ENCODE results near the gene FCF1. TPM values are rescaled to one million over a fixed set of nuclear protein-coding genes. Genes with fewer than 3 reads are reported as not detected.

Gene FCF1
- polyA plus RNA-seq = 10 to 100 TPM; 11.6 to 34.0 (median 26.8) TPM

DNA sequence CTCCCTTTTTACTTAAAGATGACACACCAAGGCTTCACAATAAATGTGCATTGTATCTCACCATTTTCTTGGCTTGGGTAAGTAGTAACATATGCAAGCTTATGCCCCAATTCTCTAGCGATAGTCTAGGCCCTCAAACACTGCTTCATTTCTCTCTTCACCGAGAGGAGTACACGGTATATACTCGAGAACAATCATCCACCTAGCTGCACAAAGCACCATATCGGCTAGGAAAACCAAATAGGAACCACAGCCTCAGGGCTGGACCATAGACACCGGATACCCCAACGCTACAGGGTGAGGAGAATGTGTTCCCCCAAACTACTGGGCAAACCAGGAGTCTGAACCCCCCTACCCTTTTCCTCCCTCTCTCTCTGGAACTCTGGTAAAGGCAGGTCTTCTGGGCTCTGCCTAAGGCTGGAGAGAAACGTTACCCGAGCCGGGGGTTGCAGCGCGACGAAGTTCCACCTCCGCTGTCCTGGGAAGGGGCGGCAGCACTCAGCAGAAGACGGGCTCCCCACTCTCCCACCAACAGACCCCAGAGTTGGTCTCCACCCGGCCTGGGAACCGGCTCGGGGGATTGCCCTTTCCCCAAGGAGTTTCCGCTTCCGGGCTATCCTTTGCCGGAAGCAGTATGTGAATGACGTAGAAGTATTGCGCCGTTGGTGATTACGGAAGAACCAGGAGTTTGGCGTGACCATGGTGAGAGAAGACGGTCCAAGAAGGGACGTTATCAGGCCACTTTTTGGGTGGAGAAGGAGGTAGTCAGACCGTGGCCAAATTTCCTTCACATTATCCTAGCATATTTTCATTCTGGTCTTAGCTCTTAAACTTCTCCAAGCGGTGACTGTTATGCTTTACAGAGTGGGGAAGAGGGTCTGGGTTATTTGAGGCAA, at the start of gene FCF1, which contains the start of gene AREL1:
Gene FCF1 (plus strand): TSS at position 646 of the 896 bp plus-strand sequence. CDS start 54 bp downstream, at position 700.
Gene AREL1 (minus strand): TSS at position 582 of the 896 bp plus-strand sequence. CDS start 27,465 bp downstream, outside the sequence.
- WGBS, 3 donors = 0 to 1% (median 0%) methylated on average over 31 of the region's 31 CpGs

GRCh38 chr14:74663884-74664283, 49.1 kb upstream of the FCF1 start:
- WGBS, 3 donors = 86 to 90% (median 87%) methylated on average over 7 of the region's 7 CpGs
- H3K27ac ChIP-seq (ENCODE audit: low read depth, low read length) = no peak overlapping the region

More for the DNA sequence above, at the start of gene FCF1, which contains the start of gene AREL1:
- H3K27ac ChIP-seq (ENCODE audit: low read depth, low read length) = peak within 1 kb of the TSS; percentile 49

DNA sequence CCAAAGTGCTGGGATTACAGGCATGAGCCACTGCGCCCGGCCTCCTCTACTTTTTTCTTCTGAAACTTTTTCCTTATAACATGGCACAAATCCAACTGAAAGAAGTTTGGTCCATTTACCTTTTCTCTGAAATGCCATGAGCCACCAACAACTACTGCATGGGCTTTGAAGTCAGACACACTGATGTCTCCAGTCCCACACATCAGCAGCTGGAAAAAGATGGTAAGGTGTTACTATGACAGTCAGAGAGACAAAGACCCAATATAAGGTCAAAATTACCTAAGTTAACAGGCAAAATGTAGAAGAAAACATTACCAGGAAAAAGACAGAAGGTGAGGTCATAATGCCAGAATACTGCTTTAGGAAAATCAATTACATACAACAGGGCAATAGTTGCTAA, 48.2 kb upstream of the FCF1 start:
- no peak overlapping the region for H3K27ac ChIP-seq (ENCODE audit: low read depth, low read length)
- WGBS, 3 donors = 94 to 98% (median 97%) methylated on average over 2 of the region's 2 CpGs

- no peak overlapping the region for H3K27ac ChIP-seq (ENCODE audit: low read depth, low read length)
- WGBS, 3 donors = 78 to 90% (median 79%) methylated on average over 1 of the region's 1 CpG
Measured at GRCh38 chr14:74667758-74668157, 45.2 kb upstream of the FCF1 start.

- no peak overlapping the region for H3K27ac ChIP-seq (ENCODE audit: low read depth, low read length)
- 92 to 96% (median 96%) methylated on average over 1 of the region's 1 CpG for WGBS, 3 donors
Measured at GRCh38 chr14:74669256-74669655, 43.7 kb upstream of the FCF1 start.

GRCh38 chr14:74669846-74670245, 43.1 kb upstream of the FCF1 start:
- H3K27ac ChIP-seq (ENCODE audit: low read depth, low read length) = no peak overlapping the region
- WGBS, 3 donors = 95 to 98% (median 98%) methylated on average over 10 of the region's 10 CpGs

DNA sequence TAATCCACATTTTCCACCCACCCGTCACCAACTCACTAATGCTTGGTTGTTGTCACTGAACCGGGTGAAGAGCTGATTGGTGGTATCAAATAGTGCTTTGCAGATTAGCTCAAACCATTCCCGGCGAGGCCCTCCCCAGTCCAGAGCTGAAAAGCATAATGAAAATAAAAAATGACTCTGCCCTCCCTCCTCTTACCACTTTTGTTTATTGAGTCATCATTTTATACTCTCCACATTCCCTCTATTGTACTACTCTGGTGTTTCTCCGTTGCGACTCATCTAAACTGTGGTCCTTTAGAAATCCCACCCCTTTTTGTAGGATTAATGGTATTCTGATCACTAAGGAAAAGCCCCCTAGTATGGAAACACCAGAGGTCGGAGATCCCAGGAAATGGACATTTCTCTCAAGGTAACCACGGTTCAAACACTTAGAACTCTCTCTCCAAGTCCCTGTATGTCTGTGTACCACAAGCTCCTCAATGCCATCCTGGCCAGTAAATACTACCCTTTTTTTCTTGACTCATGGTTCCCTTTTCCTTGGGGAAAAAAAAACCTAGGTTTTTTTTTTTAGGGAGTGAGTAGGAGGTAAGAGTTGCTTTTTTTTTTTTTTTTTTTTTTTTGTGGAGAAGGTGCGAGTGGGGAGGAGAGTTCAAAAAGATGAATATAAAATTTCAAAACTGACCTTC, 42.1 kb upstream of the FCF1 start:
- H3K27ac ChIP-seq (ENCODE audit: low read depth, low read length) = no peak overlapping the region
- 88 to 91% (median 89%) methylated on average over 9 of the region's 9 CpGs for WGBS, 3 donors

DNA sequence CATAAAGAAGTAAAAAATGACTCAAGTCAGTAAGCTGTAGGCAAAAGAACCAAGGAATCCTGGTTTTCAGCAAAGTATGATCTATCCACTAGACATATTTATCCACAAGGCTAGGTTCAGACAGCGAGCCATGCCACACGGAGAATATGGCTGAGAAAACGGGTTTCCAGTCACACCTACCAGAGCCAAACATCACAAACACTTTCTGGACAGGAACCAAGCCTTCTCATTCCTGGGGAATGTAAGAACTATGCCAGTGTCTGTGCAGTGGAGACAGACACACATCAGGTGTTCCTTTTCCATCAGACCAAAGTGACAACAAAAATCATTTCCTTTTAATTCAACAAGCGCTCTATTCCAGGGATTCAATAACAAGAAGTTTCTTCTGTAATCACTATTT, 41.2 kb upstream of the FCF1 start:
- no peak overlapping the region for H3K27ac ChIP-seq (ENCODE audit: low read depth, low read length)
- 78 to 90% (median 85%) methylated on average over 4 of the region's 4 CpGs for WGBS, 3 donors

DNA sequence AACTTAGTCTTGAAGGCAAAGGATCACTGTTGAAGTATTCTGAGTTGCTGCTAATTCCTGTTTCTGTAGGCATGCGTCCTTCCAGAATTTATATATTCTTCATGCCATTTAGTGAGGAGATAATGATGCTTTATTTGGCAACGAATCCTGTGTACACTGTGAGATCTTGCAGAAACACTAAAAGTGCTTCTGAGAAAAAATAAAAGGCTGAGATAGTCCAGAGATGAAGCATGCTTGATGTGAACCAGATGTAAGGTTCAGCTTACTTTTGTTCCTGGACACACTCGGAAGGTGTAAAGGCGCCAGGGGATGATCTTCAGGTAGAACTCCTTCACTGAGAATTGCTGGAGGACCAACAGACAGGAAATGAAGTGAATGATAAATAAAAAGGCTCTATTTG, 39.2 kb upstream of the FCF1 start:
- WGBS, 3 donors = 86 to 91% (median 87%) methylated on average over 4 of the region's 4 CpGs
- no peak overlapping the region for H3K27ac ChIP-seq (ENCODE audit: low read depth, low read length)

DNA sequence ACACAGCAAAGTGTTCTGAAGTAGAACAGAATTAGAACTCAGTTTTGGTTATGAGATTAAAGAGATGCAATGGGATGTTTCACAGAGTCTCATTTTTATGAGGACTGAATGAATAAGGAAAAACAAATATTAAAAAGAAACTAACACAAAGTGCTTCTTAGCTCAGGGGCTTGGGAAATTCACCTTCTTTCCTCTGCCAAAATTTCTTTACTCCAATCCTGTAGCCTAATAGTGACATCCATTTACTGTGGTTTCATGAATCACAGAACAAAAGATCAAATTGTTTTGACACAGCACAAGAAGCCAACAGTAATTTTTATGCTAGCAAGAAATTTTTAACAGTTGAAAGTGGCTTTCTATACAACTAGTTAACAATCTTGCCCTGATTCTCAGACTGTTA, 37.7 kb upstream of the FCF1 start:
- no peak overlapping the region for H3K27ac ChIP-seq (ENCODE audit: low read depth, low read length)

DNA sequence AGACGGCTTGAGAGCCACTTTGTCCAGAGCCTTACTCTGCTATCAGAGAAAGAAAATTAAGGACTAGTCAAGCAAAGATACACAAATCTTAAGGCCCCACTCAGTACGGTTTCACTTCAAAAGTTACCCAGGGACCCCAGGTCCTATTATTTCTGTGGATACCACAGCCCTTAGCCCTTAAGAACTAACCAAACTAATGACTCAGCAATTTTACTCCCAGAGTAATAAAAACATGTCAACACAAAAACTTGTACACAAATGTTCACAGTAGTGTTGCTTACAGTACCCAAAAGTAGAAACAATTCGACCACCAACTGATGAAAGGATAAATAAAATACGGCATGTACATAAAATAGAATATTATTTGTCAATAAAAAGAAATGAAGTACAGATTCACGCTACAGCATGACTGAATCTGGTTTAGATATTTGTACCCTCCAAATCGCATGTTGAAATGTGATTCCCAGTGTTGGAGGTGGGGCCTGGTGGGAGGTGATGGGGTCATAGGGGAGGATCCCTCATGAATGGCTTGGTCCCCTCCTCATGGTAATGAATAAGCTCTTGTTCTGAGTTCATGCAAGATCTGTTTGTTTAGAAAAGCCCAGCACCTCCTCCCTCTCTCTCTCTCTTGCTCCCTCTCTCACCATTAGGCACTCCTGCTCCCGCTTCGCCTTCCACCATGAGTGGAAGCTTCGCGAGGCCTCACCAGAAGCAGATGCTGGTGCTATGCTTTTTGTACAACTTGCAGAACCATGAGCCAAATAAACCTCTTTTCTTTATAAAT, 30.6 kb upstream of the FCF1 start:
- 93 to 95% (median 95%) methylated on average over 10 of the region's 10 CpGs for WGBS, 3 donors
- no peak overlapping the region for H3K27ac ChIP-seq (ENCODE audit: low read depth, low read length)

DNA sequence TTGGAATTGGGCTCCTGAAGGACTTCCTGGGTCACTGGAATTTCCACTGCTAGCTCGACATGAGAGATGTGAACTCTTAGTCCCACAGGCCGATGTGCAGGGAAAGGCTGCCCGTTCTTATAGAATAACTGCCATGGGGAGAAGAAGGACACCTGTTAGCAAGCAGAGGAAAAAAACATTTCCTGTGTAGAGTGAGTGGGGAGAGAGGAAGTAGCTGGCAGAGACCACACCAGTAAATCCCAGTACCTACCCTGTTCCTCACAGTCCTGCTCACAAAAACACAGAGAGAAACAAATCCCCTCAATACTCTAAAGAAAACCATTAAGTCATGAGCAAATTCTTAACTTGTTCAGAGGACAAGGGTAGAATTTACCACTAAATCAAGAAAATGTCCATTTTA, 29.5 kb upstream of the FCF1 start:
- 32 to 63% (median 36%) methylated on average over 3 of the region's 3 CpGs for WGBS, 3 donors
- H3K27ac ChIP-seq (ENCODE audit: low read depth, low read length) = no peak overlapping the region

DNA sequence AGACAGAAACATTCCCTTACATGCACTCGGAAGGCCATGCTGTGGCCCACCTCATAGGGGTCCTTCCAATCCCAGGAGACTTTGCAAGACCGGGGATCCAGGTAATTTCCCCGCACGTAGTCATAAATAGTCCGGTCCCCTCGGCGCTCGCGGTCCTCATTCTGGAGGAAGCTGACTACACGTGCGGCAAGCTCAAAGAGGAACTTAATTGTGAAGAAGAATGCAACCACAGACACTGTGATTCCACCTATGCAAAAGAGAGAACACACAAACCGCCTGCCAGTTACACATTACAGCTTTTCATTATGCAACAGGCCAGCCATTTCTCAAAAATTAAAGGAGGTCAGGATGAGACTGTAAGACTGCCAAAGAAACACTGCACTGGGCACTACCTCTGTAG, 28.5 kb upstream of the FCF1 start:
- no peak overlapping the region for H3K27ac ChIP-seq (ENCODE audit: low read depth, low read length)
- WGBS, 3 donors = 55 to 81% (median 69%) methylated on average over 12 of the region's 12 CpGs

DNA sequence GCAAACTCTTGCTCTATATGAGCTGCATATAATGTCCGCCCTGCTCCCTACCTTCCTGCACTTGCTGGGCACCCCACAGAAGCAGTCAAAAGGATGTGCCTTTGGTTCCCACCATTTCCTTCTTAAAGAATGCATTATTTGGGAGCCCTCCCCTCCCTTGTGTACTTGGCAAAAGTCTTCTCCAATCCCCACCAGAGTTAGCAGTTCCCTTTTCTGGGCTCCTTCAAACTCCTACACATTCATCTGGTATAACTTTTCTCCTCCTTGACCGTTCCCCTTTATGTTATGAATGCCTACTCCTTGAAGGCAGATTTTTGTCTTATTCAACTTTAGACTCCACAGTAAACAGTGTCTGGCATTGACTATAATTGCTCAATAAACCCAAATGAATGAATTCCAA, 27.9 kb upstream of the FCF1 start:
- H3K27ac ChIP-seq (ENCODE audit: low read depth, low read length) = no peak overlapping the region
- WGBS, 3 donors = 65 to 98% (median 73%) methylated on average over 2 of the region's 2 CpGs

DNA sequence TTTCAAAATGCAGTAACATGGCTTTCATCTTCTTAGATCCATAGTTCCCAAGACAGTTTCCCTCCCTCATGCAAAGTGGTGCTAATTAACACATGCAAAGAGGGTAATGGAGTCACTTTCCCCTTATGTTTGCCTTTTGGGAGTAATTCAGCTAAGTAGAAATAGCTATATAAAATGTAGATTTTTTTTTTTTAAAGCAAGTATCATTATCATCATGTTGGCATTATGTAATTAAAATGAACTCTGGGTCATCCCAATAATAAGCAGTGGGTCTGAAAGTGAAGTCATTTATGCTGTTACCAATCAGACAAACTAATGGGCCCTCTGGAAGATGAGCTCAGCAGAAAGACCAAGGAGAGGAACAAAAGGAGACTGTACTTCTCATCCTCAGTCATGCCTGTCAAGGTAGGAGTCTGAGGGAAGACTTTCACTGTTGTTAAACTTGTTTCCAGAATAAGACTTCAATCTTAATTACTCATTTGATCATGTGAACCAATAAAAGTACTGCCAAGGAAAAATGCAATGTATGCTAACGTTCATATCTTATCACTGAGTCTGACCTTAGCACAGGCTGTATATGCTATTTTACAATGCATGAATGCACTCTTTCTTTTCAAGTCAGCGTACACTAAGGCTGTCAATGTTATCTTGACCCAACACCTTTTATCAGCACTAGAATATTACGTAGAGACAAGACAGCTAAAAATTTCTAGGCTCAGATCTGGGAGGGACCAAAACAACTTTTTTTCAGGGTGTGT, 26.8 kb upstream of the FCF1 start:
- H3K27ac ChIP-seq (ENCODE audit: low read depth, low read length) = no peak overlapping the region
- WGBS, 3 donors = 23 to 86% (median 82%) methylated on average over 3 of the region's 3 CpGs

GRCh38 chr14:74691456-74691855, 21.5 kb upstream of the FCF1 start:
- no peak overlapping the region for H3K27ac ChIP-seq (ENCODE audit: low read depth, low read length)
- 42 to 71% (median 47%) methylated on average over 2 of the region's 2 CpGs for WGBS, 3 donors

DNA sequence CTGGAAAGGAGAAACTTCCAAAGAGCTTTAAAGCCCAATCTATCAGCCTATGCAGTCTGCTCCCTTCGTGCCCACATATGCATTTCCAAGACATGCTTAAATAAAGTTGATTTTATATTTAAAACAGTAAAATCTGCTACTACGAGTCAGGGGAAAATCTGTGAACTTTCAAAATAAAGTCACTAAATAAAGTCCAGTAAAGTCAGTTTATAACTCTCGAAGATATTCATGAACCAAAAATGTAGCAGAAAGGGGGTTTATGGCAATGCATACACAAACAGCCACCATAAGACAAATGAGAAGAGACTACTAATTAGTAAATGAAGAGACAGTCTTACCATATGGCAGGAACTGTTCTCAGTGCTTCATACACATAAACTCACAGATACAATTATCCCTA, 19.8 kb upstream of the FCF1 start:
- 96 to 99% (median 98%) methylated on average over 3 of the region's 3 CpGs for WGBS, 3 donors
- no peak overlapping the region for H3K27ac ChIP-seq (ENCODE audit: low read depth, low read length)

DNA sequence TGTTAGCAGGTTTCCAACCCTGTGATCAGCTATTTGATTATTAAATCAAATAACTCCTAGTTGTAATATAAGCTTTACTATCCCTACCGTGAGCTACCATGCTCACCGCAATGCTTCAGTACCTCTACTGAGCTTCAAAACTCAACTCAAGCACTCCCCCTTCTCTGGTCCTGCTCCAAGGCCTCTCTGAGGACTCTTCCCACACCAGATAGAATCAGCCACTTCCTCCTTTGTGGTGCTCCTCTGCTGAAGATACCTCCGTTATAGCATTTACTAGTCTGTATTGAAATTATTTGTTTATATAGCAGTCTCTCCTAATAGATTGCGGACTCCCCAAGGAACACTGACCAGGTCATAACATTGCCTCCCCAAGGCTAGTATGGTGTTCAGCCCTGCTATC, 17.5 kb upstream of the FCF1 start:
- no peak overlapping the region for H3K27ac ChIP-seq (ENCODE audit: low read depth, low read length)
- 82 to 97% (median 87%) methylated on average over 4 of the region's 4 CpGs for WGBS, 3 donors
